ENCODE data around the gene SLC4A8.

SLC4A8 gene

DNA sequence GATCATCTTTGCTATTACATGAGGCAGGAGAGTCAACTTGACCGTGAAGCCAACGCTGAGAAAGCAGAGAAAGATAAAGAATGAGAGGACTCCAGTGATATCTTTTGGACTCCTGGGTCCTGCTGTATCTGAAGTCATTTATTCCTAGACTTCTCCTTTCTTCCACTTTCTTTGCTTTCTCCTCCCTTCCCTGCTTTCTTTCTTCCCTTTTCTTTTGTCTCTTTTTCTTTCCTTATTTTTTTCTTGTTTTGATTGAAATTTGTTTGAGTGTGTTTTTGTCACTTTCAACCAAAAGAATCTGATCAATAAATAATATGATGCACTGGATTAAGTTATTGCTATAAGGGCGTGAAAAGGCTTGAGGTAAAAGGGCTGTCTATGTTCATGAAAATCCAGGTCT, 20.0 kb upstream of the SLC4A8 start:
- Mint-ChIP-seq H3K4me1 (peaks cover 10% of the 10 kb centered on the region in 2 donors), H3K27me3 (no peaks in the 10 kb centered on the region), H3K27ac (no peak overlapping the region), H3K36me3 (peaks cover 0 to 1% of the 10 kb centered on the region in 2 donors), H3K9me3 (no peaks in the 10 kb centered on the region), H3K4me3 (no peak overlapping the region)
- no peak for ATAC-seq (replicated peaks)
- no peak for DNase-seq

DNA sequence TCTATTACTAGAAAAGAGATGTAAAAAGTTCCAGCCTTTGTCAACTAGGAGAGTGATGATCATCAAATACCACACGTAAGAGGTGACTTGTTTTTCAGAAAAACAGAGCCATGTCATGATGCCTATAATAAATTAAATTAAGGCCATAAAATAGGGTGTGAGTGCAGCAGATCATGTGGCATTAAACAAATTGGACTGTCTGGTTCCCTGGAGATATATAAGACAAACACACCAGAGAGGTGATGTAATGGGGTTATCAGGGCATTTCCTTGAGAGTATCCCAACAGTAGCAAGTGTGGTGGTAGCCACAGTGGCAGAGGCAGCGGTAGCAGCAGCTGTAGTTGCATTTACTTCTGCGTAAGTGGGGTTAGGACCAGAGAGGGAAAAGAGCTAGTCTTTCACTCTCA, 18.8 kb upstream of the SLC4A8 start:
- H3K36me3 Mint-ChIP-seq, result peaks cover 0 to 1% of the 10 kb centered on the region in 2 donors
- no peak overlapping the region for H3K27ac Mint-ChIP-seq

GRCh38 chr12:51406290-51406689, 18.3 kb upstream of the SLC4A8 start:
- DNase-seq (no peak), ATAC-seq (replicated peaks) (no peak)
- Mint-ChIP-seq H3K4me3 (no peak overlapping the region), H3K27ac (no peak overlapping the region), H3K9me3 (no peaks in the 10 kb centered on the region), H3K27me3 (no peaks in the 10 kb centered on the region), H3K4me1 (peaks cover 10% of the 10 kb centered on the region in 2 donors), H3K36me3 (peaks cover 0 to 1% of the 10 kb centered on the region in 2 donors)

More for the DNA sequence above, 18.8 kb upstream of the SLC4A8 start:
- no peak for DNase-seq
- Mint-ChIP-seq H3K4me3 (no peak overlapping the region), H3K9me3 (no peaks in the 10 kb centered on the region), H3K27me3 (no peaks in the 10 kb centered on the region), H3K4me1 (peaks cover 10% of the 10 kb centered on the region in 2 donors)
- ATAC-seq (replicated peaks), result no peak

GRCh38 chr12:51406859-51407258, 17.8 kb upstream of the SLC4A8 start:
- no peak for DNase-seq
- peaks cover 0 to 1% of the 10 kb centered on the region in 2 donors for H3K36me3 Mint-ChIP-seq
- no peak overlapping the region for H3K4me3 Mint-ChIP-seq
- no peak overlapping the region for H3K27ac Mint-ChIP-seq
- peaks cover 10% of the 10 kb centered on the region in 2 donors for H3K4me1 Mint-ChIP-seq
- ATAC-seq (replicated peaks), result no peak
- no peaks in the 10 kb centered on the region for H3K27me3 Mint-ChIP-seq
- H3K9me3 Mint-ChIP-seq, result no peaks in the 10 kb centered on the region

DNA sequence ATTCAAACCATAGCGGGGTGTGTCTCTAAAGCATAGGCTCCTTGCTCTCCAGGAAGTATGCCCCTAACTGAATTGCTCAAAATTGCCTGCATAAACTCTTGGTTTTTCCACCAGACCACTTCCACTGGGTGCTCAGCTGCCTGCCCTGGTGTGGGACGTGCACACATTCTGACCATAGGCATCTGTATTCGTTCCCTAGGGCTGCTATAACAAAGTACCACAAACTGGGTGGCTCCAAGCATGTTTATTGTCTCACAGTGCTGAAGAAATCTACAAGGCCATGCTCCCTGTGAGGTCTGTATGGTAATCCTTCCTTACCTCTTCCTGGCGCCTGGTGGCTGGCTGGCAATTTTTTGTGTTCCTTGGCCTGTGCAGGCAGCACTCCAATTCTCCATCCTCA, 17.0 kb upstream of the SLC4A8 start:
- H3K36me3 Mint-ChIP-seq, result peaks cover 0 to 1% of the 10 kb centered on the region in 2 donors
- DNase-seq (no peak), ATAC-seq (replicated peaks) (no peak)
- no peak overlapping the region for H3K4me3 Mint-ChIP-seq
- H3K27ac Mint-ChIP-seq, result no peak overlapping the region
- H3K27me3 Mint-ChIP-seq, result no peaks in the 10 kb centered on the region
- no peaks in the 10 kb centered on the region for H3K9me3 Mint-ChIP-seq
- peaks cover 10 to 13% of the 10 kb centered on the region in 2 donors for H3K4me1 Mint-ChIP-seq

- no peak overlapping the region for H3K4me3 Mint-ChIP-seq
- peaks cover 15% of the 10 kb centered on the region in 2 donors for H3K4me1 Mint-ChIP-seq
- ATAC-seq (replicated peaks) (no peak), DNase-seq (no peak)
- no peak overlapping the region for H3K27ac Mint-ChIP-seq
- H3K27me3 Mint-ChIP-seq, result no peaks in the 10 kb centered on the region
- H3K9me3 Mint-ChIP-seq, result no peaks in the 10 kb centered on the region
- H3K36me3 Mint-ChIP-seq, result peaks cover 0 to under 1% of the 10 kb centered on the region in 2 donors
Observed at GRCh38 chr12:51409846-51410245, 14.8 kb upstream of the SLC4A8 start.

GRCh38 chr12:51413149-51413548, 11.5 kb upstream of the SLC4A8 start:
- ATAC-seq (replicated peaks) (no peak), DNase-seq (no peak)
- Mint-ChIP-seq H3K36me3 (no peaks in the 10 kb centered on the region), H3K9me3 (no peaks in the 10 kb centered on the region), H3K27ac (no peak overlapping the region), H3K4me1 (peaks cover 15% of the 10 kb centered on the region in 2 donors), H3K4me3 (no peak overlapping the region), H3K27me3 (no peaks in the 10 kb centered on the region)

DNA sequence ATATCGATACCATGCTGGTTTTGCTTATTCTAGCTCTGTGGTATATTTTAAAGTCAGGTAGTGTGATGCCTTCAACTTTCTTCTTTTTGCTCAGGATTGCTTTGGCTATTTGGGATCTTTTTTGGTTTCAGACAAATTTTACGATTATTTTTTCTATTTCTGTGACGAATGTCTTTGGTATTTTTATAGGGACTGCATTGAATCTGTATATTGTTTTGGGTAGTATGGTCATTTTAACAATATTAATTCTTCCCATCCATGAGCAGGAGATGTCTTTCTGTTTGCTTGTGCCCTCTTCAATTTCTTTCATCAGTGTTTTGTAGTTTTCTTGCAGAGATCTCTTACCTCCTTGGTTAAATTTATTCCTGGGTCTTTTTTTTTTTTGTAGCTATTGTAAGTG, 10.8 kb upstream of the SLC4A8 start:
- Mint-ChIP-seq H3K27me3 (no peaks in the 10 kb centered on the region), H3K36me3 (no peaks in the 10 kb centered on the region), H3K4me1 (peaks cover 15 to 16% of the 10 kb centered on the region in 2 donors), H3K27ac (no peak overlapping the region), H3K9me3 (no peaks in the 10 kb centered on the region), H3K4me3 (no peak overlapping the region)
- DNase-seq, result no peak
- no peak for ATAC-seq (replicated peaks)

DNA sequence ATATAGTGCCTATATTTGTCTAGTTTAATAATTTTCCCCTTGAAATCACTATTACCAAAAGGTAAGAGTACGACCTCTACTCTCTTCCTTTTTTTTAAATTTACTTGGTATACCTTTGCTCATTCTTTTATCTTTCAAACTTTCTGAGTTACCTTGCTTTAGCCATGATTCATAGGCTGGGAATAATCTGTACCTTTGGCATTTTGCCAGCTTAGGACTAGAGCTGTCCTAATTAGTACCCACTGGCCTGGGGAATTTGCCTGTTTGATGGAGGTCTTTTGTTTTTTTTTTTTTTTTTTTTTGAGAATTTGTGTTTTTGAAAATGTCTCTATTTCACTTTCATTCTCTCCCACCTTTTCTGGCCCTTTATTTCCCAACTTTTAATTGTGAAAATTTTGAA, 8.7 kb upstream of the SLC4A8 start:
- no peak for ATAC-seq (replicated peaks)
- no peak overlapping the region for H3K4me3 Mint-ChIP-seq
- H3K27me3 Mint-ChIP-seq, result no peaks in the 10 kb centered on the region
- no peaks in the 10 kb centered on the region for H3K36me3 Mint-ChIP-seq
- peaks cover 15 to 17% of the 10 kb centered on the region in 2 donors for H3K4me1 Mint-ChIP-seq
- H3K27ac Mint-ChIP-seq, result no peak overlapping the region
- no peaks in the 10 kb centered on the region for H3K9me3 Mint-ChIP-seq
- no peak for DNase-seq

GRCh38 chr12:51417826-51418225, 6.8 kb upstream of the SLC4A8 start:
- DNase-seq, result no peak
- Mint-ChIP-seq H3K36me3 (no peaks in the 10 kb centered on the region), H3K4me3 (no peak overlapping the region), H3K4me1 (peaks cover 12 to 13% of the 10 kb centered on the region in 2 donors), H3K27me3 (no peaks in the 10 kb centered on the region), H3K9me3 (no peaks in the 10 kb centered on the region), H3K27ac (no peak overlapping the region)
- no peak for ATAC-seq (replicated peaks)

GRCh38 chr12:51419425-51420193, 5.0 kb upstream of the SLC4A8 start:
- no peaks in the 10 kb centered on the region for H3K27me3 Mint-ChIP-seq
- no peak overlapping the region for H3K27ac Mint-ChIP-seq
- ATAC-seq (replicated peaks), result no peak
- no peaks in the 10 kb centered on the region for H3K9me3 Mint-ChIP-seq
- H3K4me3 Mint-ChIP-seq, result no peak overlapping the region
- no peaks in the 10 kb centered on the region for H3K36me3 Mint-ChIP-seq
- H3K4me1 Mint-ChIP-seq, result peaks cover 6 to 10% of the 10 kb centered on the region in 2 donors
- DNase-seq, result no peak

DNA sequence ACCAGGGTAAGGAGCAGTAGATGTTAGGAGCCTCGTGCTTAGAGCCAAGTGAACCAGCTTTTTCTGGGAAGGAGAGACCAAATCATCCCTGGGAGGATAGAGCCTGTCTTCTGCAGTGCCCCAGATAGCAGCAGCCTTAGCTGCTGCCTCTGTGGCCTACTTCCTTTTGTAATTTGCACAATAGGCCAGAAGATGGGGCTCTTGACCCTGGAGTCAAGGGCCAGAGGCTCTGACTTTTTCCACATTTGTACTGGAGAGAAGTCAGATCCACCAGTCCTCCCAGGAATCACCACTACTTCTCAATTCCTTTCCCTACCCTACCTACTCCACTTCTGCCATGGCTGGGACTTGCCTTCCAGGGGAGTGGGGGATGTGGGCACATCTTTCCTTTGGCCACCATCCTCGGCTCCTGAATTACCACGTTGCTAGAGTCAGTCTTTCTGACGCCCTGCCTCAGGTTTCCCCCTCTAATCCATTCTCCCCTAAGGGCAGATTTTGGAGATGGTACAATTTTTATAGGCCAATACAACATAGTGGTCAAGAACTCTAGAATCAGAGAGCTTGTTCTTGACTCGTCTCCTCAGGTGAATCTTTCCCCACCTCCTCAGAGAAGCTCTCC, 3.3 kb upstream of the SLC4A8 start:
- no peaks in the 10 kb centered on the region for H3K9me3 Mint-ChIP-seq
- ATAC-seq (replicated peaks) (peak in 1 of 2 donors; percentile 34), DNase-seq (peak; percentile 35)
- H3K27me3 Mint-ChIP-seq, result no peaks in the 10 kb centered on the region
- H3K4me1 Mint-ChIP-seq, result peaks cover 12 to 14% of the 10 kb centered on the region in 2 donors
- no peak overlapping the region for H3K27ac Mint-ChIP-seq
- H3K36me3 Mint-ChIP-seq, result no peaks in the 10 kb centered on the region
- H3K4me3 Mint-ChIP-seq, result no peak overlapping the region

GRCh38 chr12:51424094-51424661, 453 bp upstream of the SLC4A8 start:
- H3K4me1 Mint-ChIP-seq, result peaks cover 11 to 19% of the 10 kb centered on the region in 2 donors
- no peaks in the 10 kb centered on the region for H3K9me3 Mint-ChIP-seq
- DNase-seq, result no peak
- H3K27ac Mint-ChIP-seq, result no peak overlapping the region
- no peak for ATAC-seq (replicated peaks)
- H3K27me3 Mint-ChIP-seq, result no peaks in the 10 kb centered on the region
- no peaks in the 10 kb centered on the region for H3K36me3 Mint-ChIP-seq
- peak overlapping the region; percentile 83 to 85 for H3K4me3 Mint-ChIP-seq

GRCh38 chr12:51428256-51428655, 3.6 kb downstream of the SLC4A8 start:
- Mint-ChIP-seq H3K9me3 (peaks cover 0 to 4% of the 10 kb centered on the region in 2 donors), H3K4me1 (peaks cover 29 to 44% of the 10 kb centered on the region in 2 donors), H3K4me3 (no peak overlapping the region), H3K27me3 (peaks cover 0 to 4% of the 10 kb centered on the region in 2 donors), H3K27ac (no peak overlapping the region), H3K36me3 (peaks cover 0 to 1% of the 10 kb centered on the region in 2 donors)
- ATAC-seq (replicated peaks) (no peak), DNase-seq (no peak)

DNA sequence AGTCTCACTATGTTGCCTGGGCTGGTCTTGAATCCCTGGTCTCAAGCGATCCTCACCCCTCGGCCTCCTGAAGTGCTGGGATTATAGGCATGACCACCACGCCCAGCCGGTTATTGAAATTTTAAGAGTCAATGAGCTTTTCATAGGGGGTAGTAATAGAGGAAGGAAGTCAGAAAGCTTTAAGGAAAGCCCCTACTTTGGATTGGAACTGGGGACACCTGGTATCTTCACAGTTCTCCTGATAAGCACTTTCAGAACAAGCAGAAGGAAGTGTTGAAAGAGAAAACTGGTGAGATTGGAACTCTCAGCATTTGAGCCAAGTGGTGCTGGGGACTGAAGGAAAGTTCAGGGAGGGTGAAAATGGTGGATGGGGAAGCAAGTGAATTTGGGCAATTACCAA, 5.1 kb downstream of the SLC4A8 start:
- Mint-ChIP-seq H3K4me1 (peaks cover 27 to 39% of the 10 kb centered on the region in 2 donors), H3K27ac (peak overlapping the region; percentile 84), H3K4me3 (no peak overlapping the region), H3K9me3 (peaks cover 0 to 4% of the 10 kb centered on the region in 2 donors), H3K36me3 (peaks cover 0 to 1% of the 10 kb centered on the region in 2 donors), H3K27me3 (peaks cover 0 to 4% of the 10 kb centered on the region in 2 donors)
- DNase-seq (no peak), ATAC-seq (replicated peaks) (peak in 1 of 2 donors; percentile 45)

Data from stimulated activated naive B cell treated with anti-CD40 and anti-IgM and Interleukin-4, amounts not matched to agents 10 μg/mL and 1 μg/mL and 100 μg/mL, for 72 hours (primary cell).